A673 (cell line): ENCODE data around the gene NAA10. TPM values are rescaled to one million over a fixed set of nuclear protein-coding genes. Genes with fewer than 3 reads are reported as not detected.

Source experiments
- BruUV-seq: library from RNA; stranded (reverse); fragments of 400-500 nt; replicated peaks from 2 replicates; lab custom pipeline; 2021; lab: Mats Ljungman, UMichigan
- CTCF ChIA-PET: fragments of 300-600 bp; sonication (Branson Sonifier 250); formaldehyde crosslinking; loops from one replicate; lab custom pipeline; 2022; ENCODE audit warnings: antibody characterized with exemption; lab: Charles Lee
- POLR2A ChIA-PET: fragments of 300-600 bp; sonication (Branson Sonifier 250); formaldehyde crosslinking; loops from one replicate; lab custom pipeline; 2022; ENCODE audit warnings: antibody characterized with exemption; ENCODE audit not compliant: low non-redundant PET; lab: Charles Lee
- DNase-seq: peaks from one replicate; pipeline ENCODE4 v3.0.0-alpha.2; 2015; ENCODE audit warnings: low spot score
- H3K27ac ChIP-seq: fragments of 200-600 bp; sonication (generic); 2 replicates; pipeline ENCODE4 v1.5.1; 2016; ENCODE audit warnings: mixed run types, low read depth, mild to moderate bottlenecking, mixed read lengths, antibody characterized with exemption, low read length; ENCODE audit not compliant: poor library complexity, severe bottlenecking
- H3K27me3 ChIP-seq: fragments of 200-600 bp; sonication (generic); replicated peaks from 2 replicates; pipeline ENCODE4 v1.6.1; 2017; ENCODE audit warnings: mixed run types, low read depth, mild to moderate bottlenecking, mixed read lengths, antibody characterized with exemption, low read length; ENCODE audit not compliant: insufficient read depth, poor library complexity
- H3K36me3 ChIP-seq: fragments of 200-600 bp; sonication (generic); 2 replicates; pipeline ENCODE4 v1.6.1; 2016; ENCODE audit warnings: mixed run types, mild to moderate bottlenecking, mixed read lengths, antibody characterized with exemption, low read length; ENCODE audit not compliant: insufficient read depth, poor library complexity, severe bottlenecking
- H3K4me1 ChIP-seq: fragments of 200-600 bp; sonication (generic); 2 replicates; pipeline ENCODE4 v1.6.1; 2017; ENCODE audit warnings: mixed run types, mild to moderate bottlenecking, mixed read lengths, antibody characterized with exemption, low read length; ENCODE audit not compliant: insufficient read depth, poor library complexity, severe bottlenecking
- H3K4me3 ChIP-seq: fragments of 200-600 bp; sonication (generic); 2 replicates; pipeline ENCODE4 v1.5.1; 2016; ENCODE audit warnings: low read depth, mixed run types, mild to moderate bottlenecking, mixed read lengths, low read length; ENCODE audit not compliant: poor library complexity, severe bottlenecking
- H3K9me3 ChIP-seq: fragments of 200-600 bp; sonication (generic); 2 replicates; pipeline ENCODE4 v1.6.1; 2016; ENCODE audit warnings: mixed run types, low read depth, mild to moderate bottlenecking, mixed read lengths, antibody characterized with exemption, low read length; ENCODE audit not compliant: poor library complexity, severe bottlenecking
- CTCF ChIP-seq: fragments of 300-800, 200-600 bp; sonication (generic); conservative IDR thresholded peaks from 2 replicates; pipeline ENCODE4 v1.5.1; 2017; ENCODE audit warnings: low read depth, mild to moderate bottlenecking, antibody characterized with exemption, low read length, moderate library complexity, mixed read lengths
- EZH2 ChIP-seq: fragments of 200-600 bp; sonication (generic); IDR thresholded peaks from 2 replicates; pipeline ENCODE4 v1.6.1; 2017; ENCODE audit warnings: borderline replicate concordance, low read depth, mild to moderate bottlenecking, mixed read lengths, antibody characterized with exemption, low read length; ENCODE audit not compliant: poor library complexity, severe bottlenecking
- intact Hi-C: fragments of 100-400 bp; cut with micrococcal nuclease; formaldehyde crosslinking; loops from one replicate; pipeline ENCODE4 v1.10.0; 2022; ENCODE audit not compliant: unreplicated experiment
- total RNA-seq: library from RNA; stranded (reverse); gene quantifications from 2 replicates; pipeline ENCODE4 v1.2.3, GENCODE V29; 2021

Gene NAA10
- total RNA-seq, 1 experiment from 2014 or later: 140 TPM

DNA sequence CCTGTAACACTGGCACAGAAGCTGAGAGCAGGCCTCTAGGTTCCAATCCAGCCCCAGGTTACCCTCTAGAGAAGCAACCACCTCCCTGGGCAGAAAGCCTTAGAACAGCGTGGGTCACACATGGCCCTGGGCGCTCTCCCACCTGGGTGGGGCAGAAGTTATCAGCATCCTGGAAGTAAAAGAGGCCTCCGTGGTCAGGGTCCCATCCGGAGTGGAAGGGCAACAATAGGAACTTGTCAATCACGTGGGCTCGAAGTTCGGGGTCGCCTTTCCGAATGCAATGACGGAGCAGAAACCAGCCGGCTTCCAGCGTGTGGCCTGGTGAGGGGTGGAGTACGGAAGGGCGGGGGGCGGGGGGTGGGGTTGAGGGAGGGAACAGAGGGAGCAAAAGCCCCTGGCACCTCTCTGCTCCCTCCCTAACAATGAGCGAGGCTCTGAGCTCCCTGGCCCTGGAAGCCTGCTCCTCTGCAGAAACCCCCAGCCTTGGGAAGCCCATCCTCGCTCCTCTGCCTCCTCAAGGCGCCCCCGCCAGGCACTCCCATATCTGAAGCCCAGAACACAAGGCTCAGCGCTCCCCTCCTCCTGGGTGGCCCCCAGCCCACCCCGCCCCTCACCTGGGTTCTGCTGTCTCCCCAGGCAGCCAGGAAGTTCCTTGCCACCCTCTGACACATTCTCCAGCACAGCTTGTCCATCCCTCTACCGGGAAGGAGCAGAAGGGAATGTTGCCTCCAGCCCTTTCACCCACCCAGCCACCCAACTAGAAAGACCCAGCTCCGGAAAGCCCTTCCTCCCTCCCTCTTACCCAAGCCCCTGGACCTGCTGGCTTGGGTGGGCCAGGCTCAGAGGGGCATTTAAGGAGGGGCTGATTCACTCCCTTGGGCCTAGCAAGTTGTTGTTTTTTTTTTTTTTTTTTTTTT lies 6.8 kb upstream of the NAA10 start:
- H3K27me3 ChIP-seq: no peaks in the 10 kb centered on the region
- no peaks in the 10 kb centered on the region for H3K4me1 ChIP-seq
- intact Hi-C loops: loop anchor here (10.0 kb wide), 1 partner anchor 593 kb away; no protein-coding TSS in a partner anchor
- no peaks in the 10 kb centered on the region for H3K36me3 ChIP-seq
- no peak overlapping the region for H3K27ac ChIP-seq
- DNase-seq: no peak
- H3K4me3 ChIP-seq: no peak overlapping the region
- no peaks in the 10 kb centered on the region for H3K9me3 ChIP-seq
- TF ChIP-seq CTCF: no peak
- TF ChIP-seq EZH2: no peak
- BruUV-seq: no TSS peak
- ChIA-PET POLR2A (no interaction called here), CTCF (no interaction called here)

DNA sequence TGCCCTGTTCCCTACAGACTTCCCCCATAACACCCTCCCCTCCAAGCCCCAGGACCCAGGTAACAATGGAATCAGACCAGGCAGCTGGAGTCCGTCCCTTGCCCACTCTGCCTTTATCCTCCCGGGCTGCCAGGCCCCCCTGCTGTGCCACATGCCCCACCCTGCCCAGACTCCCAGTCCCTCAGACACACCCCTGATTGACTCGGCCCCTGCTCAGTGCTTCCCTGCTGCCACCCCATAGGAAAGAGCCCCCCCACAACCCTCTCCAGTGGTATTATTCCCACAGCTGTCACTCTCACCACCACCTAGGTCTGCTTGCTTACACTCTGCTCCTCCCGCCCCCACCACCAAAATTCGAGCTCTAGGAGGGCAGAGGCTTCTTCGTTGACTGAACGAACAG lies 4.7 kb upstream of the NAA10 start:
- ChIA-PET CTCF (no interaction called here), POLR2A (no interaction called here)
- Histone ChIP-seq H3K4me3 (no peak overlapping the region), H3K27me3 (no peaks in the 10 kb centered on the region), H3K27ac (no peak overlapping the region), H3K9me3 (no peaks in the 10 kb centered on the region), H3K4me1 (no peaks in the 10 kb centered on the region), H3K36me3 (no peaks in the 10 kb centered on the region)
- TF ChIP-seq CTCF (no peak), EZH2 (no peak)
- DNase-seq: no peak
- intact Hi-C loops: no loop called here
- no TSS peak for BruUV-seq

- no peak overlapping the region for H3K27ac ChIP-seq
- ChIA-PET POLR2A (no interaction called here), CTCF (no interaction called here)
- BruUV-seq: no TSS peak
- no peak for DNase-seq
- H3K4me3 ChIP-seq: no peak overlapping the region
- TF ChIP-seq EZH2: no peak
- intact Hi-C loops: no loop called here
- H3K9me3 ChIP-seq: no peaks in the 10 kb centered on the region
- no peaks in the 10 kb centered on the region for H3K4me1 ChIP-seq
- H3K27me3 ChIP-seq: no peaks in the 10 kb centered on the region
- no peaks in the 10 kb centered on the region for H3K36me3 ChIP-seq
Measured at GRCh38 chrX:153938226-153938786, 3.5 kb upstream of the NAA10 start.
